HCT116 (cell line): ENCODE data around the gene NEMP1. TPM values are rescaled to one million over a fixed set of nuclear protein-coding genes. Genes with fewer than 3 reads are reported as not detected.
A peak's percentile ranks its signal among the peaks of the same experiment; 100 is the strongest.

Experiments
- ATAC-seq: fragments of 200-7000 bp; cut with Tn5 transposase; 2 replicates; pipeline ENCODE4 v1.9.1; 2020; ENCODE audit warnings: mild to moderate bottlenecking, moderate library complexity
- BruUV-seq: library from RNA; stranded (reverse); fragments of 400-500 nt; replicated peaks from 2 replicates; lab custom pipeline; 2021; lab: Mats Ljungman, UMichigan
- CTCF ChIA-PET: fragments of 300-600 bp; sonication (Branson Sonifier 250); formaldehyde crosslinking; loops from one replicate; lab custom pipeline; 2021; ENCODE audit warnings: antibody characterized with exemption; lab: Charles Lee
- POLR2A ChIA-PET: fragments of 300-600, 350-600 bp; sonication (Branson Sonifier 250); formaldehyde crosslinking; loops from one replicate; lab custom pipeline; 2021; ENCODE audit warnings: antibody characterized with exemption; lab: Charles Lee
- RAD21 ChIA-PET, 2 experiments: fragments of 300-600 bp; sonication (Branson Sonifier 250); formaldehyde crosslinking; loops; one replicate each; lab custom pipeline; 2023; ENCODE audit warnings: low total read pairs in 2 of 2; ENCODE audit not compliant: uncharacterized antibody in 2 of 2, unreplicated experiment in 2 of 2, low non-redundant PET in 1 of 2; lab: Charles Lee
- DNase-seq: peaks from one replicate; pipeline ENCODE4 v3.0.0-alpha.2; 2010; ENCODE audit warnings: low read depth, low spot score
- H2AFZ ChIP-seq: fragments of 200-600 bp; shearing (Covaris generic), sonication (generic); 2 replicates; pipeline ENCODE4 v1.6.1; 2017; ENCODE audit warnings: low read depth, mixed run types, mixed read lengths, antibody characterized with exemption, low read length; ENCODE audit not compliant: poor library complexity, severe bottlenecking
- H3K27ac ChIP-seq: 2 replicates; pipeline ENCODE4 v1.5.1; 2012; ENCODE audit warnings: low read depth, low read length
- H3K27me3 ChIP-seq: fragments of 200-600 bp; sonication (generic); 2 replicates; pipeline ENCODE4 v1.6.1; 2016; ENCODE audit warnings: mixed run types, low read length, mixed read lengths; ENCODE audit not compliant: insufficient read depth
- H3K36me3 ChIP-seq, 2 experiments: fragments of 200-500 bp in 1 of 2; fragments of 200-600 bp in 1 of 2; sonication (Bioruptor generic) in 1 of 2; sonication (generic) in 1 of 2; 2 replicates each; pipeline versions ENCODE4 v1.5.1 to v1.6.1; 2014 to 2016; ENCODE audit warnings: low read length in 2 of 2, inconsistent platforms in 1 of 2, mixed read lengths in 1 of 2, mixed run types in 1 of 2; ENCODE audit not compliant: insufficient read depth in 2 of 2, control insufficient read depth in 1 of 2
- H3K4me1 ChIP-seq, 2 experiments: fragments of 200-600 bp in 1 of 2; sonication (generic) in 1 of 2; 2 replicates each; pipeline versions ENCODE4 v1.5.1 to v1.6.1; 2012 to 2017; ENCODE audit warnings: low read length in 2 of 2, inconsistent platforms in 1 of 2, mild to moderate bottlenecking in 1 of 2, mixed read lengths in 1 of 2, mixed run types in 1 of 2, moderate library complexity in 1 of 2; ENCODE audit not compliant: insufficient read depth in 2 of 2, control insufficient read depth in 1 of 2
- H3K4me2 ChIP-seq: fragments of 200-600 bp; sonication (generic); 2 replicates; pipeline ENCODE4 v1.6.1; 2017; ENCODE audit warnings: mixed run types, low read length, mixed read lengths
- H3K4me3 ChIP-seq, 2 experiments: fragments of 200-600 bp in 1 of 2; sonication (generic) in 1 of 2; replicated peaks in 1 of 2; 2 replicates each; pipeline ENCODE4 v1.5.1; 2011 to 2016; ENCODE audit warnings: low read length in 2 of 2, control low read depth in 1 of 2, low read depth in 1 of 2, mild to moderate bottlenecking in 1 of 2, mixed read lengths in 1 of 2, mixed run types in 1 of 2
- H3K79me2 ChIP-seq: fragments of 200-600 bp; sonication (generic); 2 replicates; pipeline ENCODE4 v1.6.1; 2017; ENCODE audit warnings: mild to moderate bottlenecking, mixed run types, low read length, moderate library complexity, mixed read lengths; ENCODE audit not compliant: insufficient read depth
- H3K9ac ChIP-seq: fragments of 200-600 bp; sonication (generic); 2 replicates; pipeline ENCODE4 v1.6.1; 2016; ENCODE audit warnings: low read length, mixed read lengths
- H3K9me2 ChIP-seq: fragments of 200-600 bp; sonication (generic), shearing (Covaris generic); 2 replicates; pipeline ENCODE4 v1.6.1; 2017; ENCODE audit warnings: mixed run types, mild to moderate bottlenecking, moderate library complexity; ENCODE audit not compliant: insufficient read depth
- H3K9me3 ChIP-seq, 2 experiments: fragments of 200-500 bp in 1 of 2; fragments of 200-600 bp in 1 of 2; sonication (Bioruptor generic) in 1 of 2; sonication (generic) in 1 of 2; 2 replicates each; pipeline ENCODE4 v1.6.1; 2014 to 2017; ENCODE audit warnings: low read length in 2 of 2, mixed read lengths in 2 of 2, inconsistent platforms in 1 of 2, low read depth in 1 of 2, mild to moderate bottlenecking in 1 of 2, mixed run types in 1 of 2, moderate library complexity in 1 of 2; ENCODE audit not compliant: control insufficient read depth in 1 of 2, insufficient read depth in 1 of 2
- H4K20me1 ChIP-seq: fragments of 200-600 bp; sonication (generic), shearing (Covaris generic); 2 replicates; pipeline ENCODE4 v1.6.1; 2017; ENCODE audit warnings: mixed run types, mild to moderate bottlenecking, moderate library complexity; ENCODE audit not compliant: insufficient read depth
- RAD21 ChIP-seq: IDR thresholded peaks from 2 replicates; pipeline ENCODE4 v1.6.1; 2012; ENCODE audit warnings: low read depth, mild to moderate bottlenecking
- ZFX ChIP-seq: fragments of 450-650 bp; IDR thresholded peaks from 2 replicates; pipeline ENCODE4 v1.6.1; 2017
- intact Hi-C: fragments of 100-400 bp; cut with micrococcal nuclease; formaldehyde crosslinking; loops from 2 replicates; pipeline ENCODE4 v1.10.0; 2022
- total RNA-seq: library from RNA; stranded (reverse); gene quantifications from one replicate; pipeline ENCODE4 v1.2.1, GENCODE V29; 2021; ENCODE audit not compliant: unreplicated experiment
- TF ChIP-seq, protein P1 (sequence below): IDR thresholded peaks from 2 replicates; pipeline ENCODE4 v1.6.1; 2012
- TF ChIP-seq, protein P2 (sequence below), 3 experiments: fragments of 200-600 bp in 1 of 3; sonication (generic) in 1 of 3; IDR thresholded peaks in 2 of 3; conservative IDR thresholded peaks in 1 of 3; 2 replicates each; pipeline ENCODE4 v1.5.1; 2012 to 2017; ENCODE audit warnings: low read depth in 2 of 3, low read length in 2 of 3, antibody characterized with exemption in 1 of 3, borderline replicate concordance in 1 of 3, control low read depth in 1 of 3, mild to moderate bottlenecking in 1 of 3, mixed read lengths in 1 of 3, mixed run types in 1 of 3, moderate library complexity in 1 of 3; ENCODE audit not compliant: insufficient read depth in 1 of 3

NEMP1 gene
- total RNA-seq, 1 experiment from 2014 or later = 35.2 TPM

DNA sequence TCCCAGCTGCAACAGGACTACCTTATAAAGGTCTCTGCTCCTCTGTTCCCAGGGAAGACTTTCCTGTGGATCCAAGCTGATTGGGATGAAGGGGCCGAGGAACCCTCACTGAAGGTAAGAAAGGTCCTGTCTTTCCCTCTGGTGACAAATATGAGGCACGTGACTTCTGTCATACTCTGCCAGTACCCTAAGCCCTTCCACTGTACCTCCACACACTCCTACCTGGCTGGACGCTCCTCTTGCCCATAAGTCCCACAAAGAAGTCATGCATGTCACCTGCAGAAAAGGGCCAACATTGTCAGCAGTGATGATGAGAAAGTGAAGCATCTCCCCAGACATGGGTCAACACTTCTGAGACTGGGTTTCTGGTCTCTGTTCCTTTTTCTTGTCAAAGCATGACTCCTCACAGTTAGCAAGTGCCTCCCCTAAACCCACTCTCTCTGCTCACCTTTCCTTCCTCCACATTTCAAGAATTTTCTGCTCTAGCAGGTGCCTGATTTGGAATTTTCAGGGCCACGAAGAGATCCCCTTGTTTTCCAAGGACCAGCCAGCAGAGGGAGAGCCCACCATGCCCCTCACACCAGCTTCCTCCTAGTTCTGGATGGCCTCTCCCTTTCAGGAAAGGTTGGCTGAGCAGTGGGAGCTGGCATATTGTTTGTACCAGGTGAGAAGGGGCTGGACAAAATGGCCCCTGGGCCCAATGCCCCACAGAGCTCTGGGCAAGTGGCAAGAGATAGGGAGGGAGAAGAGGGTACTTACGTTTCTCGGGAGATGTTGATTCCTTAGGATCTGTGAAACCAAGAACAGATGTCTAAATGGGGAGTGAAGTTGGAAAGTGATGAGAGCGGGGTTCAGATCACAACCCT is 65.8 kb downstream of the NEMP1 start:
- ChIA-PET CTCF (interaction anchor here (0.8 kb wide), 1 partner anchor 12 kb away, joined by 3 read pairs; no protein-coding TSS in a partner anchor), POLR2A (no interaction called here), RAD21 (no interaction called here)
- Histone ChIP-seq H3K4me3 (no peak overlapping the region), H3K27me3 (peaks cover 28% of the 10 kb centered on the region; the same call in 1 of the 2 replicates), H3K36me3 (no peaks in the 10 kb centered on the region), H3K9me3 (no peaks in the 10 kb centered on the region), H3K9ac (no peak overlapping the region), H3K79me2 (no peaks in the 10 kb centered on the region), H4K20me1 (no peaks in the 10 kb centered on the region), H2AFZ (no peak overlapping the region), H3K9me2 (no peaks in the 10 kb centered on the region), H3K4me1 (peaks cover 0 to 8% of the 10 kb centered on the region in 2 experiments; a peak in 2 of 4 replicates), H3K4me2 (no peak overlapping the region), H3K27ac (no peak overlapping the region)
- DNase-seq = no peak
- ATAC-seq = no peak
- TF ChIP-seq ZFX (no peak), RAD21 (peak; percentile 20; the same call in 1 of the 2 replicates)
- TF ChIP-seq, protein P1, sequence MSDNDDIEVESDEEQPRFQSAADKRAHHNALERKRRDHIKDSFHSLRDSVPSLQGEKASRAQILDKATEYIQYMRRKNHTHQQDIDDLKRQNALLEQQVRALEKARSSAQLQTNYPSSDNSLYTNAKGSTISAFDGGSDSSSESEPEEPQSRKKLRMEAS = no peak
- TF ChIP-seq, protein P2, sequence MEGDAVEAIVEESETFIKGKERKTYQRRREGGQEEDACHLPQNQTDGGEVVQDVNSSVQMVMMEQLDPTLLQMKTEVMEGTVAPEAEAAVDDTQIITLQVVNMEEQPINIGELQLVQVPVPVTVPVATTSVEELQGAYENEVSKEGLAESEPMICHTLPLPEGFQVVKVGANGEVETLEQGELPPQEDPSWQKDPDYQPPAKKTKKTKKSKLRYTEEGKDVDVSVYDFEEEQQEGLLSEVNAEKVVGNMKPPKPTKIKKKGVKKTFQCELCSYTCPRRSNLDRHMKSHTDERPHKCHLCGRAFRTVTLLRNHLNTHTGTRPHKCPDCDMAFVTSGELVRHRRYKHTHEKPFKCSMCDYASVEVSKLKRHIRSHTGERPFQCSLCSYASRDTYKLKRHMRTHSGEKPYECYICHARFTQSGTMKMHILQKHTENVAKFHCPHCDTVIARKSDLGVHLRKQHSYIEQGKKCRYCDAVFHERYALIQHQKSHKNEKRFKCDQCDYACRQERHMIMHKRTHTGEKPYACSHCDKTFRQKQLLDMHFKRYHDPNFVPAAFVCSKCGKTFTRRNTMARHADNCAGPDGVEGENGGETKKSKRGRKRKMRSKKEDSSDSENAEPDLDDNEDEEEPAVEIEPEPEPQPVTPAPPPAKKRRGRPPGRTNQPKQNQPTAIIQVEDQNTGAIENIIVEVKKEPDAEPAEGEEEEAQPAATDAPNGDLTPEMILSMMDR (IDR thresholded peaks at IDR 0.05 in 2 of 3, conservative IDR thresholded peaks at IDR 0.05 in 1 of 3; ENCODE audit: borderline replicate concordance in 1 of 3, insufficient read depth in 1 of 3, low read depth in 2 of 3, low read length in 2 of 3) = peak in 1 of 3 experiments; percentile 15; a peak in 1 of 6 replicates
- no TSS peak for BruUV-seq
- intact Hi-C loops = no loop called here
